DMS79 (cell line): ENCODE data around the gene NUF2.

Experiments used
- DNase-seq: peaks from one replicate; lab custom pipeline; 2025; lab: John Stamatoyannopoulos, UW

The NUF2 gene

GRCh38 chr1:163401211-163401610, 79.5 kb downstream of the NUF2 start:
- no peak for DNase-seq
